ENCODE data around the gene ITGA11.

Gene ITGA11

GRCh38 chr15:68264282-68264681, 167.7 kb downstream of the ITGA11 start:
- DNase-seq (ENCODE audit: low spot score): no peak
- no peak for TF ChIP-seq CTCF (IDR thresholded peaks at IDR 0.05; ENCODE audit: extremely low read depth, missing control alignments)

- TF ChIP-seq CTCF (IDR thresholded peaks at IDR 0.05; ENCODE audit: extremely low read depth, missing control alignments): no peak
- no peak for DNase-seq (ENCODE audit: low spot score)
Measured at GRCh38 chr15:68262514-68263356, 169.2 kb downstream of the ITGA11 start.

- no peak for TF ChIP-seq CTCF (IDR thresholded peaks at IDR 0.05; ENCODE audit: extremely low read depth, missing control alignments)
- no peak for DNase-seq (ENCODE audit: low spot score)
Measured at GRCh38 chr15:68261980-68262379, 170.0 kb downstream of the ITGA11 start.

- TF ChIP-seq CTCF (IDR thresholded peaks at IDR 0.05; ENCODE audit: extremely low read depth, missing control alignments): no peak
- no peak for DNase-seq (ENCODE audit: low spot score)
Measured at GRCh38 chr15:68261241-68261640, 170.7 kb downstream of the ITGA11 start.

- no peak for DNase-seq (ENCODE audit: low spot score)
- no peak for TF ChIP-seq CTCF (IDR thresholded peaks at IDR 0.05; ENCODE audit: extremely low read depth, missing control alignments)
Measured at GRCh38 chr15:68259883-68260282, 172.1 kb downstream of the ITGA11 start.

GRCh38 chr15:68258692-68259091, 173.3 kb downstream of the ITGA11 start:
- no peak for DNase-seq (ENCODE audit: low spot score)
- TF ChIP-seq CTCF (IDR thresholded peaks at IDR 0.05; ENCODE audit: extremely low read depth, missing control alignments): no peak

- DNase-seq (ENCODE audit: low spot score): peak; percentile 37
Measured at GRCh38 chr15:68256675-68257450, 175.1 kb downstream of the ITGA11 start.

More at GRCh38 chr15:68256675-68257450, 175.1 kb downstream of the ITGA11 start:
- no peak for TF ChIP-seq CTCF (IDR thresholded peaks at IDR 0.05; ENCODE audit: extremely low read depth, missing control alignments)

Data from GM20000 (cell line).